Parathyroid adenoma (tissue), 2 donors: ENCODE data around the gene MYZAP.

Source experiments
- H2AFZ ChIP-seq: fragments of 300-600 bp; sonication (generic); one replicate; pipeline ENCODE4 v1.7.0; 2017; ENCODE audit warnings: antibody characterized with exemption, mild to moderate bottlenecking
- H3K27ac ChIP-seq: fragments of 300-600 bp; sonication (generic); one replicate; pipeline ENCODE4 v1.7.0; 2017
- H3K27me3 ChIP-seq: fragments of 300-600 bp; sonication (generic); one replicate; pipeline ENCODE4 v1.7.0; 2017; ENCODE audit warnings: low read length; ENCODE audit not compliant: control insufficient read depth, insufficient read depth
- H3K36me3 ChIP-seq: fragments of 300-600 bp; sonication (generic); one replicate; pipeline ENCODE4 v1.7.0; 2017; ENCODE audit warnings: low read length; ENCODE audit not compliant: control insufficient read depth, insufficient read depth
- H3K4me1 ChIP-seq: fragments of 300-600 bp; sonication (generic); one replicate; pipeline ENCODE4 v1.7.0; 2017; ENCODE audit warnings: control low read depth
- H3K4me2 ChIP-seq: fragments of 300-600 bp; sonication (generic); one replicate; pipeline ENCODE4 v1.7.0; 2017; ENCODE audit warnings: low read length
- H3K4me3 ChIP-seq: fragments of 300-600 bp; sonication (generic); one replicate; pipeline ENCODE4 v1.7.0; 2017; ENCODE audit warnings: low read depth, low read length
- H3K79me2 ChIP-seq: fragments of 300-600 bp; sonication (generic); one replicate; pipeline ENCODE4 v1.7.0; 2017; ENCODE audit warnings: control low read depth
- H3K9ac ChIP-seq: fragments of 300-600 bp; sonication (generic); one replicate; pipeline ENCODE4 v1.7.0; 2017; ENCODE audit warnings: mild to moderate bottlenecking
- H3K9me3 ChIP-seq: fragments of 300-600 bp; sonication (generic); one replicate; pipeline ENCODE4 v1.7.0; 2017; ENCODE audit warnings: low read length; ENCODE audit not compliant: control insufficient read depth
- TF ChIP-seq, protein P1 (sequence below): fragments of 300-600 bp; sonication (generic); IDR thresholded peaks from one replicate; pipeline ENCODE4 v1.7.0; 2017; ENCODE audit warnings: antibody characterized with exemption, mild to moderate bottlenecking
- donor health status: primary hyperparathyroidism.

Gene MYZAP

GRCh38 chr15:57555270-57555669 is 36.4 kb upstream of the MYZAP start:
- H3K4me3 ChIP-seq = no peak overlapping the region
- no peaks in the 10 kb centered on the region for H3K9me3 ChIP-seq
- H3K27me3 ChIP-seq = no peaks in the 10 kb centered on the region
- no peak overlapping the region for H2AFZ ChIP-seq
- no peaks in the 10 kb centered on the region for H3K36me3 ChIP-seq
- no peak overlapping the region for H3K9ac ChIP-seq
- TF ChIP-seq, protein P1, sequence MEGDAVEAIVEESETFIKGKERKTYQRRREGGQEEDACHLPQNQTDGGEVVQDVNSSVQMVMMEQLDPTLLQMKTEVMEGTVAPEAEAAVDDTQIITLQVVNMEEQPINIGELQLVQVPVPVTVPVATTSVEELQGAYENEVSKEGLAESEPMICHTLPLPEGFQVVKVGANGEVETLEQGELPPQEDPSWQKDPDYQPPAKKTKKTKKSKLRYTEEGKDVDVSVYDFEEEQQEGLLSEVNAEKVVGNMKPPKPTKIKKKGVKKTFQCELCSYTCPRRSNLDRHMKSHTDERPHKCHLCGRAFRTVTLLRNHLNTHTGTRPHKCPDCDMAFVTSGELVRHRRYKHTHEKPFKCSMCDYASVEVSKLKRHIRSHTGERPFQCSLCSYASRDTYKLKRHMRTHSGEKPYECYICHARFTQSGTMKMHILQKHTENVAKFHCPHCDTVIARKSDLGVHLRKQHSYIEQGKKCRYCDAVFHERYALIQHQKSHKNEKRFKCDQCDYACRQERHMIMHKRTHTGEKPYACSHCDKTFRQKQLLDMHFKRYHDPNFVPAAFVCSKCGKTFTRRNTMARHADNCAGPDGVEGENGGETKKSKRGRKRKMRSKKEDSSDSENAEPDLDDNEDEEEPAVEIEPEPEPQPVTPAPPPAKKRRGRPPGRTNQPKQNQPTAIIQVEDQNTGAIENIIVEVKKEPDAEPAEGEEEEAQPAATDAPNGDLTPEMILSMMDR = no peak
- H3K79me2 ChIP-seq = no peaks in the 10 kb centered on the region
- H3K27ac ChIP-seq = no peak overlapping the region
- H3K4me1 ChIP-seq = no peaks in the 10 kb centered on the region
- H3K4me2 ChIP-seq = no peak overlapping the region

- Histone ChIP-seq H3K9ac (no peak overlapping the region), H3K36me3 (no peaks in the 10 kb centered on the region), H3K4me3 (no peak overlapping the region), H3K9me3 (no peaks in the 10 kb centered on the region), H3K79me2 (no peaks in the 10 kb centered on the region), H3K4me1 (no peaks in the 10 kb centered on the region), H2AFZ (no peak overlapping the region), H3K27ac (no peak overlapping the region), H3K4me2 (no peak overlapping the region), H3K27me3 (no peaks in the 10 kb centered on the region)
- TF ChIP-seq, protein P1 = no peak
Measured at GRCh38 chr15:57556040-57556439, 35.7 kb upstream of the MYZAP start.

DNA sequence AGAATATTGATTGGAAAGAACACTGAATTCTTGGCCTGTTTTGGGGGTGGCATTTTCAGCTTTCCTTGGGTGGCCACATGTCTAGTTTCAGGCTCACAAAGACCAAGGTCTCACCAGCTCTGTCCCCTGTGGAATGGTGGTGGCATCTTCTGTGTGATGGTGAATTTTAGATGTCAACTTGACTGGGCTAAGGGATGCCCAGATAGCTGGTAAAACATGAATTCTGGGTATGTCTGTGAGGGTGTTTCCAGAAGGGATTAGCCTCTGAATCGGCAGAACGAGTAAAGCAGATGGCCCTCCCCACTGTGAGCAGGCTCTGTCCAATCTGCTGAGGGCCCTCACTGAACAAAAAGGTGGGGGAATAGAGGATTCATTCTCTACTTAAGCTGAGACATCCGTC is 34.4 kb upstream of the MYZAP start:
- no peaks in the 10 kb centered on the region for H3K79me2 ChIP-seq
- H3K27me3 ChIP-seq = no peaks in the 10 kb centered on the region
- no peak overlapping the region for H3K4me3 ChIP-seq

GRCh38 chr15:57557810-57558209 is 33.9 kb upstream of the MYZAP start:
- H3K79me2 ChIP-seq = no peaks in the 10 kb centered on the region
- TF ChIP-seq, protein P1 = no peak
- H3K4me1 ChIP-seq = no peaks in the 10 kb centered on the region
- H3K9me3 ChIP-seq = no peaks in the 10 kb centered on the region
- no peak overlapping the region for H3K27ac ChIP-seq
- H3K27me3 ChIP-seq = no peaks in the 10 kb centered on the region
- no peak overlapping the region for H3K4me2 ChIP-seq
- no peak overlapping the region for H3K4me3 ChIP-seq
- H3K9ac ChIP-seq = no peak overlapping the region
- no peaks in the 10 kb centered on the region for H3K36me3 ChIP-seq
- H2AFZ ChIP-seq = no peak overlapping the region

More for the DNA sequence above, 34.4 kb upstream of the MYZAP start:
- Histone ChIP-seq H3K9ac (no peak overlapping the region), H3K27ac (no peak overlapping the region), H3K36me3 (no peaks in the 10 kb centered on the region), H3K4me1 (no peaks in the 10 kb centered on the region), H2AFZ (no peak overlapping the region), H3K4me2 (no peak overlapping the region), H3K9me3 (no peaks in the 10 kb centered on the region)
- TF ChIP-seq, protein P1 = no peak

- no peaks in the 10 kb centered on the region for H3K27me3 ChIP-seq
- H2AFZ ChIP-seq = no peak overlapping the region
- H3K9me3 ChIP-seq = no peaks in the 10 kb centered on the region
- no peaks in the 10 kb centered on the region for H3K4me1 ChIP-seq
- no peaks in the 10 kb centered on the region for H3K36me3 ChIP-seq
- TF ChIP-seq, protein P1 = peak; percentile 49
- no peaks in the 10 kb centered on the region for H3K79me2 ChIP-seq
- no peak overlapping the region for H3K27ac ChIP-seq
- H3K9ac ChIP-seq = no peak overlapping the region
- H3K4me3 ChIP-seq = no peak overlapping the region
- H3K4me2 ChIP-seq = no peak overlapping the region
Measured at GRCh38 chr15:57559875-57560274, 31.8 kb upstream of the MYZAP start.
